ENCODE data around the gene THRB. TPM values are rescaled to one million over a fixed set of nuclear protein-coding genes. Genes with fewer than 3 reads are reported as not detected.
A peak's percentile ranks its signal among the peaks of the same experiment; 100 is the strongest.

THRB gene
- total and polyA plus RNA-seq, 9 of the 15 experiments (the other 6 are each of a cell fraction or from before 2014, with no cell fraction given) = 1.7 to 14.9 (median 6.9) TPM

DNA sequence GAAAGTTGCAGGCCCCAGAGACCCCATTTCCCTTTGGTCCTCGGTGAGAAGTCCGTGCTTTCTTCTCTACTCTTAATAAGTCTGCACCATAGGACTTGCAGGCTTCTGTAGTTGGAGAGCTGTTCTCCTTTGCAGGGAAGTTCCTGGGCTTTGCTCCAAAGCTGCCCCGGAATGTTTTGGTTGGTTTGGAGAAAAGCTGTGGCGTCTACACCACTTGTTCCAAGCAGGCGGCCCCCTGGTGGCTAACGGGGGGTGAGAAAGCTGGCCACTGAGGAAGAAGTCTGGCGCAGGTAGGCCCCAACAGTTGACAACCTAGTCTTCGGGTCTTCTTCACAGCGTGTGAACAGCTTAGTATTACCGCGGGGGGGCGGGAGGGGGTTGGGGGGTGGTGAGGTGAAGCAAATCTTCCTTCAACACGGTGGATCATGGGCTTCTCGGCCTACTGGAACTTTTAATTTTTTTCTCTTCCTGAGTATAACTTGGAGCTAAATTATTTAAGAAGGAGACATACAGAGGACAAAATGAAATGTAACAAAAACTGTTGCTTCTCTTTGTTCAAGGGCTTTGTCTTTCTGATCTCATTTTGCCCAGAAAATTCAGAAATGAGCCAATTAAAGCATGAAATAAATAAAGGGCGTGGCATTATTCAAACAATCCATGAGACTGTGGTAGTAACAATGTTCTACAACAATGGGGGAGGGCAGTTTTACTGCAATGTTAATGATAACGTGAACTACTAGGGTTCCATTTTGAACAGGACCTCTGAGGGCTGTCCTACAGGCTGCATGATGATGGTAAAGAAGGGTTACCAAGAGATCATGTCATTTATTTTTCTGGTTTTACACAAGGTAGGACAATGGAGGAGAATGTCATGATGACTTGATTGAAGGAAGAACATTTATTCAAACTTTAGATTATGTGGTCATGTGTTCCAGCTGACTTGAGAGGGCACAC, 2.2 kb upstream of the THRB start (continued):
- TF ChIP-seq, protein P1, sequence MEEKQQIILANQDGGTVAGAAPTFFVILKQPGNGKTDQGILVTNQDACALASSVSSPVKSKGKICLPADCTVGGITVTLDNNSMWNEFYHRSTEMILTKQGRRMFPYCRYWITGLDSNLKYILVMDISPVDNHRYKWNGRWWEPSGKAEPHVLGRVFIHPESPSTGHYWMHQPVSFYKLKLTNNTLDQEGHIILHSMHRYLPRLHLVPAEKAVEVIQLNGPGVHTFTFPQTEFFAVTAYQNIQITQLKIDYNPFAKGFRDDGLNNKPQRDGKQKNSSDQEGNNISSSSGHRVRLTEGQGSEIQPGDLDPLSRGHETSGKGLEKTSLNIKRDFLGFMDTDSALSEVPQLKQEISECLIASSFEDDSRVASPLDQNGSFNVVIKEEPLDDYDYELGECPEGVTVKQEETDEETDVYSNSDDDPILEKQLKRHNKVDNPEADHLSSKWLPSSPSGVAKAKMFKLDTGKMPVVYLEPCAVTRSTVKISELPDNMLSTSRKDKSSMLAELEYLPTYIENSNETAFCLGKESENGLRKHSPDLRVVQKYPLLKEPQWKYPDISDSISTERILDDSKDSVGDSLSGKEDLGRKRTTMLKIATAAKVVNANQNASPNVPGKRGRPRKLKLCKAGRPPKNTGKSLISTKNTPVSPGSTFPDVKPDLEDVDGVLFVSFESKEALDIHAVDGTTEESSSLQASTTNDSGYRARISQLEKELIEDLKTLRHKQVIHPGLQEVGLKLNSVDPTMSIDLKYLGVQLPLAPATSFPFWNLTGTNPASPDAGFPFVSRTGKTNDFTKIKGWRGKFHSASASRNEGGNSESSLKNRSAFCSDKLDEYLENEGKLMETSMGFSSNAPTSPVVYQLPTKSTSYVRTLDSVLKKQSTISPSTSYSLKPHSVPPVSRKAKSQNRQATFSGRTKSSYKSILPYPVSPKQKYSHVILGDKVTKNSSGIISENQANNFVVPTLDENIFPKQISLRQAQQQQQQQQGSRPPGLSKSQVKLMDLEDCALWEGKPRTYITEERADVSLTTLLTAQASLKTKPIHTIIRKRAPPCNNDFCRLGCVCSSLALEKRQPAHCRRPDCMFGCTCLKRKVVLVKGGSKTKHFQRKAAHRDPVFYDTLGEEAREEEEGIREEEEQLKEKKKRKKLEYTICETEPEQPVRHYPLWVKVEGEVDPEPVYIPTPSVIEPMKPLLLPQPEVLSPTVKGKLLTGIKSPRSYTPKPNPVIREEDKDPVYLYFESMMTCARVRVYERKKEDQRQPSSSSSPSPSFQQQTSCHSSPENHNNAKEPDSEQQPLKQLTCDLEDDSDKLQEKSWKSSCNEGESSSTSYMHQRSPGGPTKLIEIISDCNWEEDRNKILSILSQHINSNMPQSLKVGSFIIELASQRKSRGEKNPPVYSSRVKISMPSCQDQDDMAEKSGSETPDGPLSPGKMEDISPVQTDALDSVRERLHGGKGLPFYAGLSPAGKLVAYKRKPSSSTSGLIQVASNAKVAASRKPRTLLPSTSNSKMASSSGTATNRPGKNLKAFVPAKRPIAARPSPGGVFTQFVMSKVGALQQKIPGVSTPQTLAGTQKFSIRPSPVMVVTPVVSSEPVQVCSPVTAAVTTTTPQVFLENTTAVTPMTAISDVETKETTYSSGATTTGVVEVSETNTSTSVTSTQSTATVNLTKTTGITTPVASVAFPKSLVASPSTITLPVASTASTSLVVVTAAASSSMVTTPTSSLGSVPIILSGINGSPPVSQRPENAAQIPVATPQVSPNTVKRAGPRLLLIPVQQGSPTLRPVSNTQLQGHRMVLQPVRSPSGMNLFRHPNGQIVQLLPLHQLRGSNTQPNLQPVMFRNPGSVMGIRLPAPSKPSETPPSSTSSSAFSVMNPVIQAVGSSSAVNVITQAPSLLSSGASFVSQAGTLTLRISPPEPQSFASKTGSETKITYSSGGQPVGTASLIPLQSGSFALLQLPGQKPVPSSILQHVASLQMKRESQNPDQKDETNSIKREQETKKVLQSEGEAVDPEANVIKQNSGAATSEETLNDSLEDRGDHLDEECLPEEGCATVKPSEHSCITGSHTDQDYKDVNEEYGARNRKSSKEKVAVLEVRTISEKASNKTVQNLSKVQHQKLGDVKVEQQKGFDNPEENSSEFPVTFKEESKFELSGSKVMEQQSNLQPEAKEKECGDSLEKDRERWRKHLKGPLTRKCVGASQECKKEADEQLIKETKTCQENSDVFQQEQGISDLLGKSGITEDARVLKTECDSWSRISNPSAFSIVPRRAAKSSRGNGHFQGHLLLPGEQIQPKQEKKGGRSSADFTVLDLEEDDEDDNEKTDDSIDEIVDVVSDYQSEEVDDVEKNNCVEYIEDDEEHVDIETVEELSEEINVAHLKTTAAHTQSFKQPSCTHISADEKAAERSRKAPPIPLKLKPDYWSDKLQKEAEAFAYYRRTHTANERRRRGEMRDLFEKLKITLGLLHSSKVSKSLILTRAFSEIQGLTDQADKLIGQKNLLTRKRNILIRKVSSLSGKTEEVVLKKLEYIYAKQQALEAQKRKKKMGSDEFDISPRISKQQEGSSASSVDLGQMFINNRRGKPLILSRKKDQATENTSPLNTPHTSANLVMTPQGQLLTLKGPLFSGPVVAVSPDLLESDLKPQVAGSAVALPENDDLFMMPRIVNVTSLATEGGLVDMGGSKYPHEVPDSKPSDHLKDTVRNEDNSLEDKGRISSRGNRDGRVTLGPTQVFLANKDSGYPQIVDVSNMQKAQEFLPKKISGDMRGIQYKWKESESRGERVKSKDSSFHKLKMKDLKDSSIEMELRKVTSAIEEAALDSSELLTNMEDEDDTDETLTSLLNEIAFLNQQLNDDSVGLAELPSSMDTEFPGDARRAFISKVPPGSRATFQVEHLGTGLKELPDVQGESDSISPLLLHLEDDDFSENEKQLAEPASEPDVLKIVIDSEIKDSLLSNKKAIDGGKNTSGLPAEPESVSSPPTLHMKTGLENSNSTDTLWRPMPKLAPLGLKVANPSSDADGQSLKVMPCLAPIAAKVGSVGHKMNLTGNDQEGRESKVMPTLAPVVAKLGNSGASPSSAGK (IDR thresholded peaks at IDR 0.05) = 0 out of 2 replicates have a peak, but pooled peaks have one; percentile 6
- TF ChIP-seq SMAD1 (IDR thresholded peaks at IDR 0.05; ENCODE audit: low read depth, low read length, partially characterized antibody) (peak; percentile 26), CREM (IDR thresholded peaks at IDR 0.05; ENCODE audit: low read depth) (no peak), PTTG1 (tag; IDR thresholded peaks at IDR 0.05; ENCODE audit: low read depth) (peak; percentile 83), ILK (tag; IDR thresholded peaks at IDR 0.05; ENCODE audit: borderline replicate concordance, low read depth) (peak; percentile 50; the same call in 1 of the 2 replicates), STAG1 (CRISPR knock-in tag; IDR thresholded peaks at IDR 0.05; ENCODE audit: borderline replicate concordance) (no peak), CXXC5 (CRISPR knock-in tag; IDR thresholded peaks at IDR 0.05) (peak; percentile 18), EGR1 (conservative IDR thresholded peaks at IDR 0.05) (no peak)
- TF ChIP-seq, protein P2, sequence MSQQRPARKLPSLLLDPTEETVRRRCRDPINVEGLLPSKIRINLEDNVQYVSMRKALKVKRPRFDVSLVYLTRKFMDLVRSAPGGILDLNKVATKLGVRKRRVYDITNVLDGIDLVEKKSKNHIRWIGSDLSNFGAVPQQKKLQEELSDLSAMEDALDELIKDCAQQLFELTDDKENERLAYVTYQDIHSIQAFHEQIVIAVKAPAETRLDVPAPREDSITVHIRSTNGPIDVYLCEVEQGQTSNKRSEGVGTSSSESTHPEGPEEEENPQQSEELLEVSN (IDR thresholded peaks at IDR 0.05; ENCODE audit: borderline replicate concordance in 1 of 2, extremely low read depth in 1 of 2, insufficient read depth in 1 of 2, insufficient read length in 1 of 2, low read depth in 1 of 2, low read length in 1 of 2, poor library complexity in 1 of 2, severe bottlenecking in 1 of 2) = peak in 1 of 2 experiments; percentile 42
- TF ChIP-seq, protein P3, sequence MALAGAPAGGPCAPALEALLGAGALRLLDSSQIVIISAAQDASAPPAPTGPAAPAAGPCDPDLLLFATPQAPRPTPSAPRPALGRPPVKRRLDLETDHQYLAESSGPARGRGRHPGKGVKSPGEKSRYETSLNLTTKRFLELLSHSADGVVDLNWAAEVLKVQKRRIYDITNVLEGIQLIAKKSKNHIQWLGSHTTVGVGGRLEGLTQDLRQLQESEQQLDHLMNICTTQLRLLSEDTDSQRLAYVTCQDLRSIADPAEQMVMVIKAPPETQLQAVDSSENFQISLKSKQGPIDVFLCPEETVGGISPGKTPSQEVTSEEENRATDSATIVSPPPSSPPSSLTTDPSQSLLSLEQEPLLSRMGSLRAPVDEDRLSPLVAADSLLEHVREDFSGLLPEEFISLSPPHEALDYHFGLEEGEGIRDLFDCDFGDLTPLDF (CRISPR knock-in tag; IDR thresholded peaks at IDR 0.05) = no peak

Data from K562 (cell line).